CD14-positive monocyte (primary cell): Measurements from ENCODE around the gene ALDH16A1. TPM values are rescaled to one million over a fixed set of nuclear protein-coding genes. Genes with fewer than 3 reads are reported as not detected.

ENCODE experiments used
- DNase-seq, 3 donors: peaks; one replicate each; pipeline ENCODE4 v3.0.0-alpha.2; 2011 to 2022
- H2AFZ ChIP-seq: 2 replicates; pipeline ENCODE4 v1.6.0; 2012; ENCODE audit warnings: mild to moderate bottlenecking, low read depth, low read length, inconsistent platforms; ENCODE audit not compliant: insufficient read depth, poor library complexity, severe bottlenecking
- H3K27ac ChIP-seq, 2 donors: 1 replicate in 1 of 2; 2 replicates in 1 of 2; pipeline ENCODE4 v1.5.1; 2012 to 2013; ENCODE audit warnings: low read length in 2 of 2, control low read depth in 1 of 2, inconsistent platforms in 1 of 2, low read depth in 1 of 2, mild to moderate bottlenecking in 1 of 2
- H3K27me3 ChIP-seq, 2 donors: one replicate each; pipeline versions ENCODE4 v1.6.0 to v1.6.1; 2011 to 2013; ENCODE audit warnings: low read length in 2 of 2; ENCODE audit not compliant: control insufficient read depth in 2 of 2, insufficient read depth in 2 of 2
- H3K36me3 ChIP-seq, 2 donors: replicated peaks in 1 of 2; 1 replicate in 1 of 2; 2 replicates in 1 of 2; pipeline versions ENCODE4 v1.5.1 to v1.6.1; 2012 to 2013; ENCODE audit warnings: low read length in 2 of 2, control low read depth in 1 of 2, inconsistent platforms in 1 of 2, mild to moderate bottlenecking in 1 of 2; ENCODE audit not compliant: insufficient read depth in 2 of 2, control insufficient read depth in 1 of 2
- H3K4me1 ChIP-seq, 2 donors: 1 replicate in 1 of 2; 2 replicates in 1 of 2; pipeline versions ENCODE4 v1.5.1 to v1.6.1; 2012 to 2013; ENCODE audit warnings: low read length in 2 of 2, control low read depth in 1 of 2, inconsistent platforms in 1 of 2, mild to moderate bottlenecking in 1 of 2, moderate library complexity in 1 of 2; ENCODE audit not compliant: insufficient read depth in 2 of 2, control insufficient read depth in 1 of 2
- H3K4me2 ChIP-seq: replicated peaks from 2 replicates; pipeline ENCODE3; 2012; ENCODE audit warnings: low read length, moderate library complexity, mild to moderate bottlenecking; ENCODE audit not compliant: poor library complexity, severe bottlenecking; ENCODE audit errors: extremely low read depth
- H3K4me3 ChIP-seq, 3 experiments: fragments of 200-600 bp in 1 of 3; sonication (generic) in 1 of 3; replicated peaks in 1 of 3; 1 replicate in 2 of 3; 2 replicates in 1 of 3; pipeline ENCODE4 v1.5.1; 2011 to 2013; ENCODE audit warnings: low read length in 3 of 3, mild to moderate bottlenecking in 3 of 3, control low read depth in 2 of 3, low read depth in 2 of 3, inconsistent platforms in 1 of 3, moderate library complexity in 1 of 3
- H3K79me2 ChIP-seq: 2 replicates; pipeline ENCODE4 v1.6.0; 2012; ENCODE audit warnings: mild to moderate bottlenecking, control low read depth, inconsistent platforms, low read length, moderate library complexity; ENCODE audit not compliant: insufficient read depth
- H3K9ac ChIP-seq: 2 replicates; pipeline ENCODE4 v1.6.0; 2017; ENCODE audit warnings: low read length, mild to moderate bottlenecking; ENCODE audit not compliant: insufficient read depth, poor library complexity, severe bottlenecking
- H3K9me3 ChIP-seq, 2 donors: replicated peaks in 1 of 2; 1 replicate in 1 of 2; 2 replicates in 1 of 2; pipeline versions ENCODE4 v1.5.1 to v1.6.1; 2012 to 2013; ENCODE audit warnings: low read length in 2 of 2, control low read depth in 1 of 2; ENCODE audit not compliant: control insufficient read depth in 1 of 2, insufficient read depth in 1 of 2
- H4K20me1 ChIP-seq: 2 replicates; pipeline ENCODE4 v1.6.0; 2012; ENCODE audit warnings: mild to moderate bottlenecking, low read length, control low read depth, moderate library complexity; ENCODE audit not compliant: insufficient read depth
- H3K27ac Mint-ChIP-seq, 7 donors: one replicate each; pipeline ENCODE4 v1.8.0; 2020; ENCODE audit warnings: mild to moderate bottlenecking in 7 of 7, mixed read lengths in 7 of 7, moderate library complexity in 6 of 7, inconsistent platforms in 2 of 7
- H3K27me3 Mint-ChIP-seq, 3 donors: one replicate each; pipeline ENCODE4 v1.8.0; 2021 to 2022; ENCODE audit warnings: low read depth in 3 of 3, mild to moderate bottlenecking in 3 of 3, mixed read lengths in 3 of 3, moderate library complexity in 3 of 3, inconsistent platforms in 1 of 3
- H3K36me3 Mint-ChIP-seq, 2 donors: one replicate each; pipeline ENCODE4 v1.8.0; 2020; ENCODE audit warnings: mixed read lengths in 2 of 2, inconsistent platforms in 1 of 2, mild to moderate bottlenecking in 1 of 2
- H3K4me1 Mint-ChIP-seq: one replicate; pipeline ENCODE4 v1.8.0; 2020; ENCODE audit warnings: mild to moderate bottlenecking, mixed read lengths
- H3K4me3 Mint-ChIP-seq, 2 donors: one replicate each; pipeline ENCODE4 v1.8.0; 2020; ENCODE audit warnings: mild to moderate bottlenecking in 2 of 2, mixed read lengths in 2 of 2, moderate library complexity in 1 of 2
- H3K9me3 Mint-ChIP-seq, 7 donors: one replicate each; pipeline ENCODE4 v1.8.0; 2020 to 2022; ENCODE audit warnings: mixed read lengths in 7 of 7, mild to moderate bottlenecking in 6 of 7, moderate library complexity in 6 of 7, inconsistent platforms in 2 of 7
- WGBS: methylation state at CpG from one replicate; pipeline ENCODE4 v1.1.5; 2013; ENCODE audit warnings: missing lambda C conversion rate; ENCODE audit not compliant: insufficient coverage; 5-methylcytosine and 5-hydroxymethylcytosine counted together
- intact Hi-C, 2 donors: fragments of 100-400 bp; cut with micrococcal nuclease; formaldehyde crosslinking; loops; one replicate each; pipeline versions ENCODE4 v1.15.0 to v1.15.1; 2023
- polyA plus RNA-seq, 3 donors: library from polyadenylated mRNA; depleted of rRNA in 1 of 3; unstranded in 2 of 3; stranded (reverse) in 1 of 3; fragments of 300-500 nt in 2 of 3; fragments of >200 nt in 1 of 3; fragmentation: Illumina TruSeq in 2 of 3; gene quantifications; 1 replicate in 2 of 3; 2 replicates in 1 of 3; pipeline ENCODE4 v1.2.3, GENCODE V29; 2012 to 2021
- TF ChIP-seq, protein P1 (sequence below): fragments of 200-600 bp; IDR thresholded peaks from one replicate; pipeline ENCODE4 v1.8.0; 2022; ENCODE audit warnings: antibody characterized with exemption, mild to moderate bottlenecking

The ALDH16A1 gene
- polyA plus RNA-seq, 3 donors = 30.8 to 39.5 (median 31.2) TPM

DNA sequence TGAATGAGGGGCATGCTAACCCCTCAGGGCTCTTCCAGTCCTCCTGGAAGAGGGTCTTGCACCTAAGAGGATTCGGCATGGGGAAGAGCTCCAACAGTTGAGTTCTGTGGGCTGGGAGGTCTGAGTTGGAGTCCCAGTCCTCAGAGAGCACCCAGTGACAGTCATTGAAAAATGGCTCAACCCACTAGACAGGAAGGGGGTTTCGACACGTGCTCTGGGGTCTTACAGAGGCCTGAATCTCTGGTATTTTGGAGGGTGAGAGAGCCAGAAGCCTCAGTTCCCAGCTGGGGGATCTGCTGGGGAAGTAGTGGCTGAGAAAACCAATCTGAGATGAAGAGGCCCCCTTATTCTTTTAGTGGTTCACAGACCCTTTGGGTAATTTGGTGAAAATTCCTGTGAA is 38.8 kb upstream of the ALDH16A1 start:
- TF ChIP-seq, protein P1, sequence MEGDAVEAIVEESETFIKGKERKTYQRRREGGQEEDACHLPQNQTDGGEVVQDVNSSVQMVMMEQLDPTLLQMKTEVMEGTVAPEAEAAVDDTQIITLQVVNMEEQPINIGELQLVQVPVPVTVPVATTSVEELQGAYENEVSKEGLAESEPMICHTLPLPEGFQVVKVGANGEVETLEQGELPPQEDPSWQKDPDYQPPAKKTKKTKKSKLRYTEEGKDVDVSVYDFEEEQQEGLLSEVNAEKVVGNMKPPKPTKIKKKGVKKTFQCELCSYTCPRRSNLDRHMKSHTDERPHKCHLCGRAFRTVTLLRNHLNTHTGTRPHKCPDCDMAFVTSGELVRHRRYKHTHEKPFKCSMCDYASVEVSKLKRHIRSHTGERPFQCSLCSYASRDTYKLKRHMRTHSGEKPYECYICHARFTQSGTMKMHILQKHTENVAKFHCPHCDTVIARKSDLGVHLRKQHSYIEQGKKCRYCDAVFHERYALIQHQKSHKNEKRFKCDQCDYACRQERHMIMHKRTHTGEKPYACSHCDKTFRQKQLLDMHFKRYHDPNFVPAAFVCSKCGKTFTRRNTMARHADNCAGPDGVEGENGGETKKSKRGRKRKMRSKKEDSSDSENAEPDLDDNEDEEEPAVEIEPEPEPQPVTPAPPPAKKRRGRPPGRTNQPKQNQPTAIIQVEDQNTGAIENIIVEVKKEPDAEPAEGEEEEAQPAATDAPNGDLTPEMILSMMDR = no peak
- Histone ChIP-seq H3K79me2 (no peaks in the 10 kb centered on the region), H2AFZ (no peak overlapping the region), H3K4me1 (peaks cover 8 to 10% of the 10 kb centered on the region in 2 donors), H3K27me3 (peaks cover 2% of the 10 kb centered on the region in 2 donors), H3K9ac (no peak overlapping the region), H4K20me1 (no peaks in the 10 kb centered on the region), H3K36me3 (no peaks in the 10 kb centered on the region), H3K9me3 (no peaks in the 10 kb centered on the region), H3K27ac (no peak overlapping the region), H3K4me3 (no peak overlapping the region), H3K4me2 (no peak overlapping the region)
- H3K27ac Mint-ChIP-seq = no peak overlapping the region
- intact Hi-C loops = no loop called here
- peaks cover 0 to 4% (median 0%) of the 10 kb centered on the region in 7 donors for H3K9me3 Mint-ChIP-seq
- H3K4me3 Mint-ChIP-seq = no peak overlapping the region
- 57% methylated on average over 3 of the region's 3 CpGs for WGBS
- no peaks in the 10 kb centered on the region for H3K36me3 Mint-ChIP-seq
- H3K27me3 Mint-ChIP-seq = peaks cover 12 to 18% (median 15%) of the 10 kb centered on the region in 3 donors
- no peak for DNase-seq
- peaks cover 26% of the 10 kb centered on the region for H3K4me1 Mint-ChIP-seq

DNA sequence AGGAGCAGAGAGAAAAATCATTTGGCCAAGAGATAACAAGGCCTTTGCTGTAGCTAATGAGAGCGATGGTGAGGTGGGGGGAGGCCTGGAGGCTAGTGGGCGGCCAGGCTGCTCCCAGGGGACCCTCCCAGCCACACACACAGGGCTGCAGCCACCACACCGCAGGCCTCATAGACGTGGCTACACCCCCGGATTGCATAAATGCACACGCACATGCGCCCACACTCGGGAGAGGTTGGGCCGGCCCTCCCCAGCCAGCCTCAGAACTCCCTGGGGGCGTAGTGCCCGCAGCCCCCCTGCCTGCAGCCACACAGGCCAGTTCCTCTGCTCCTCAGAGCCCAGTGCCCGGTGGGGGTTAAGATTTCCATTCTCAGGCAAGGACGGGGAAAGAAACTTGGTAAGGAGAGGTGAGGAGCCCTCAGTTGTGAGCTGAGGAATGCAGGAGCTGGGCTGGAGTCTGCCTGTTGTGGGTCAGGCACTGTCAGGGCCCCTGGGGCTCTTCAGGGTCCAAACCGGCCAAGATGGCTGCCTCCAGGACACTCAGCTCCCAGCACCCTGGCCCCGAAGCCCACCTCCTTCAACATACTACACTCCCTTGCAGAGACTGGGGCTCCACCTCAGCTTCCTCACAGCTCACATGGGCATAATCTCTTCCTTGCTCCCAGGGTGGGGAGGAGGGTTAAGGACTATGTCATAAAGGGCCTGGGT is 37.8 kb upstream of the ALDH16A1 start:
- WGBS = 34% methylated on average over 11 of the region's 15 CpGs
- H3K27me3 Mint-ChIP-seq = peaks cover 20 to 27% (median 25%) of the 10 kb centered on the region in 3 donors
- peaks cover 0 to 2% of the 10 kb centered on the region in 2 donors for H3K36me3 Mint-ChIP-seq
- Histone ChIP-seq H3K4me3 (no peak overlapping the region), H3K9ac (no peak overlapping the region), H4K20me1 (no peaks in the 10 kb centered on the region), H3K4me1 (peaks cover 0 to under 1% of the 10 kb centered on the region in 2 donors), H3K27me3 (peaks cover 6 to 12% of the 10 kb centered on the region in 2 donors), H3K79me2 (no peaks in the 10 kb centered on the region), H3K9me3 (no peaks in the 10 kb centered on the region), H2AFZ (no peak overlapping the region), H3K36me3 (no peaks in the 10 kb centered on the region), H3K27ac (no peak overlapping the region), H3K4me2 (no peak overlapping the region)
- H3K27ac Mint-ChIP-seq = no peak overlapping the region
- H3K4me1 Mint-ChIP-seq = peaks cover 17% of the 10 kb centered on the region
- no peak for DNase-seq
- H3K9me3 Mint-ChIP-seq = peaks cover 0 to 2% (median 0%) of the 10 kb centered on the region in 7 donors
- TF ChIP-seq, protein P1 = no peak
- intact Hi-C loops = no loop called here
- H3K4me3 Mint-ChIP-seq = no peak overlapping the region
